GM18873 (cell line): ENCODE results near the gene CHSY3.

Experiments
- ATAC-seq: cut with Tn5 transposase; IDR thresholded peaks from one replicate; pipeline ENCODE4 v1.9.1; 2021; ENCODE audit warnings: mild to moderate bottlenecking, moderate library complexity, moderate number of reproducible peaks; ENCODE audit not compliant: unreplicated experiment, low FRiP score

The CHSY3 gene

DNA sequence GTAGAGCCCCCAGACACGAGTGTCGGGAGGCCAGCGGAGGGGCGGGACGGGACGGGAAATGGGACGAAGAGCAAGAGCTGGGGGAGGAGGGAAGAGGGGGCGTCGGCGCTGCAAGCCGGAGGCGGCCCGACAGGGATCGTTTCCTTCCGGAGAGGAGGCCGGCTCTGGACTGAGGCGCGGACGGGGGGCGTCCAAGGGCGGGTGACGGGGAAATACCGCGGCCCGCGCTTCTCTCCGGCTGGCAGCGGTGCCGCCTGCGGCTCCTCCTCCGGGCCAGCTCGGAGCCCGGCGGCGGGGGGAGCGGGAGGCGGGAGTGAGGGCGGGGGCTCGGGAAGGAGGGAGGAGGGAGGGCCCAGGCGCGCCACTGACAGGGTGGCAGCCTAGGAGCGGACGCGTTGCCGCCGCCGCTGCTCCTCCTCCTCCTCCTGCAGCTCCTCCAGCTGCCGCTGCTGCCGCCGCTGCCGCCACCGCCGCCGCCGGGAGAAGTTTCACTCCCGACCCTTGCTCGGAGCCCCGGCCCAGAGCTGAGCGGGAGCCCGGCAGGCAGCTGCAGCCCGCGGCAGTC lies at the start of gene CHSY3:
CHSY3 (plus strand) TSS at position 364 of the 565 bp plus-strand sequence.
- peak; percentile 58 for ATAC-seq

DNA sequence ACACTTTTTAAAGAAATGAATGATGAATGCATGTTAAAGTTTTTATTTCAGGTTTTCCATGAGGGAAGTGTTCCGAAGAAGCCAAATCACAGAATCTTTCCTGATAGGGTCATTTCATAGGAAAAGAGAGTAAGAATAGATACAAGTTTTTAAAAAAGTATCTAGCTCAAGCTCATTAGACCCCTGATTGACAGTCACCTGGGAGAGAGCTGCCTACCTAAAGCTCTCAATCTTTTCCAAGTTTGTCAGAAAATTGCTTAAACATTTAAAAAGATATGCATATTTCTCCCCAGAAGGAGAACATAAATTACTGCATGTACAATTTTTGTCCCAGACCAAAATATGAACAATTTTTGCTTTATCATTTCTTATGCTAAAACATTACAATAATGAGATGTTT lies 47.9 kb upstream of the CHSY3 start:
- no peak for ATAC-seq

DNA sequence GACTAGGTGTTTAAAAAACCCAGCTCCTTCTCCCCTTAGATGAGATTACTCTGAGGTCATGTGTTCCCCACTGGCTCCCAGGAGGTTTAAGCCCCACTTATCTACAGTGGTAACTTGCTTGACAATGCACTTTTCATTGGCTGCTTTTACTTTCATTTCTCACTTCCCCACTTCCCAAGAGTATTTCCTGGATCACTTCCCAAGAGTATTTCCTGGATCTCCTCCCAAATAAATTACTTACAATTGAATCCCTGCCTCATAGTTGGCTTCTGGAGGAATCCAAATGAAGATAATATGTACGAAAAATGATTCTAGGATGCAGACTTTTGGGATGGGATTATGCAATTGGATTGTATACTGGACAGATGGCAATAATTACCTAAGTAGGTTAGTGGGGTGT lies 47.1 kb upstream of the CHSY3 start:
- no peak for ATAC-seq

DNA sequence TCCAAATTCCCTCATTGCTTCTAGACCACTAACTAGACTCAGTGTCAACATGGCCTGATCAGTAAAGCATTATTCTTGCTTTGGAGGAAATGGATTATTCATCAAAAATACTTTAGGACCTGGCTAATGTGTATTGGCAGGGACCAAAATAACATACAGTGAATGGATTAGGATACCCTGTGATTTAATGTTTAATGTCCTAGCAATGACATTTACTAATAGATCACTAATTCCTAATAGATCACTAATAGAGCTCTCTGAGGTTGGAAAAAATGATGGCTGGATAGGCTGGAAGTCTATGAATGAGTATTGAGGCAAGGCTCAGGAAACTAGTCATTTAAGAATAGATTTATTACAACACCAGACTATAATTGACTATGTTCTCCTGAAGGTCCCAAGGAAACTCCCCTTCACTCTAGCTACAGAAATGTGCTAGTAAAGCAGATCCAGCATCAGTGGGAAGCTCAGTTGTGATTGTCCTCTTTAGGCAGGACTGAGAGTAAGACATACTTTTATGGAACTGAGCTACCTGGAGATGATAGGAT lies 46.1 kb upstream of the CHSY3 start:
- ATAC-seq = peak; percentile 48

- no peak for ATAC-seq
These were observed 19.9 kb upstream of the CHSY3 start for GRCh38 chr5:129884322-129884721.

DNA sequence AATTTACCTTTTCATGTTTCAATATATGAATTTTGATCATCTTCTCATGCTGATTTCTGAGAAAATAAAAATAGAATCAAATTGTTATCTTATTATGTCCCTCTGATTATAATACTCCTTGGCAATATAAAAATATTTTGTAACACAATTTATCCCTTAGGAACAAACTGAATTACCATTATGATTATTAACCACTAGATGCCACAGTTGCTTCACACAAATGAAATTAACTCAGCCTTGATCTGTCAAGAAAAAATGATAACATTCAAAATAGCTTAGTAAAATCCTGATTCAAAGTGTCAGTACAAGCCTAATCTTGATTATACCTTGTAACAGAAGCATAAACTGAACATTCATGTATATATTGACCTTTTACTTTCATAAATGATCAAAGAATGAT lies 4.8 kb upstream of the CHSY3 start:
- ATAC-seq = no peak

DNA sequence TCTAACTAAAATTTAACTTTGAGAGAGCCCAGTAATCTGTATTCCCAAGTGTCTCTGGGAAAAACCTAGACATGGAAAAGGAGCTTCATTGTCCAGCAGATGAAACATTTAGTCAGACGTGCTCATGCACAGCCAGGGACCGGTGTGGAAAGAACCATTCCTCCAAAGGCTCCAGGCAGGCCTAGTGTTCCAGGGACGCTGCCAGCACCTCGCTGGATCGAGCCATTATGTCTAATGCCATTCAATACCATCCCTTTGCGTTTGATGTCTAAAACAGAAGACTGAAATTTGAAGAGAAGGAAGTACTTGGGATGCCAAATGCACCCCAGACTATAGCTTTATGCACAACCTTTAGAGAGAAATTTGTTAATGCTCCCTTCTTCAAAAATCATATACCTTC lies 1.4 kb upstream of the CHSY3 start:
- no peak for ATAC-seq

DNA sequence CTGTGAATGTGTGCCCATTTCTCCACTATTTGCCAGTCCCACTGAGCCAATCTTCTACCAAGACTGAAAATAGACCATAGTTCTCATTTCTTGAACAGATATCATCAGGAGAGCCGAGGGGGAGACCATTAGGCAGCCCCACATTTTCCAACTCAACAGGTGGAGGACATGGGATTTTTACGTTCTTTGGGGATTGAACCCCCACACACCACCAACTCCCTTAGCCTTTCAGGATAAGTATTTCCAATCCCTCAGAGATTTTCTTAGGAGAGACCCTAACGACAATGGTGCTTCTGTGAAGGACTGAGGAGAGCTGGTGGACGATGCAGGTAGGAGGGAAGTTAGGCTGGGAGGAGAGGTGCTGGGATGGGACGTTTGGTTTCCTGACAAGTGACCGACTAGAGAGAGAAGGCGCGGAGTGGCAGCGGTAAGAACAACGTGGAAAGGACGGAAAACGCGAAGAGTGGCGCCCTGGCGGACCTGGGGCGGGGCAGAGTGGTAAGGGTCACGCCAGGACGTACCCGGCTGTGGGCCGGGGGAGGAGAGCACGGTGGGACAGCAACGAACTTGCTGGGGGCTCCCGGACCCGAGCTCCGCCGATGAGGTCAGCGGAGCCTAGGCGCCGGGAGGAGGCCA lies 681 bp upstream of the CHSY3 start:
- no peak for ATAC-seq

GRCh38 chr5:129904667-129905472 lies 605 bp downstream of the CHSY3 start:
- peak; percentile 26 for ATAC-seq

DNA sequence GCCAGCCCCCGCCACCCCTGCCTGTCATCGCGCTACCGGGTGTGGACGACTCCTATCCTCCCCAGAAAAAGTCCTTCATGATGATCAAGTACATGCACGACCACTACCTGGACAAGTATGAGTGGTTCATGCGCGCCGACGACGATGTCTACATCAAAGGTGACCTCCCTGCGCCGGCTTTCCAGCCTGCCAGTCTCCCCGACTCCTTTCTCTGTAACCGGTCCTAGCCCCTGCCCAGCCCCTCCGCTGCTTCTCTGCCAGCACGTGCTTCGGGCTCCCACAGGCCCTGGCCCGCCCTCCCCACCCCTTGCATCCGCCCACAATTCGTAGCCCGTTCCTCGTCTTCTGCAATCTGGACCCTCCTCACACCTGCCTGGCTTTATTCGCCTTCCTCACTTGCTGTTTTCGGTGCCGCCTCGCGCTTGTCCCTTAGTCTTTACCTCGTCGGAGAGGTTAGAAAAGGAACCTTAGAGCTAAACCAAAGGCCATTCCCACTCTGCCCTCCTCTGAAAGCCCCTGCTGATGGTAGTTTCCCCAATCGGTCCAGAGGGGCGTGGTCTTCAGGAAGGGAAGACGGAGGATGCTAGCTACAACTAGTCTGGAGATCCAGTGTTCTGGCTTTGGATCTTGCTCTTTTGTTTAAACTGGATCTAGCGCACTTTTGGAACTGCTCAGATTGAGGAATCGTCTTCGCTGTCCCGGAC lies 1.4 kb downstream of the CHSY3 start:
- ATAC-seq = no peak

DNA sequence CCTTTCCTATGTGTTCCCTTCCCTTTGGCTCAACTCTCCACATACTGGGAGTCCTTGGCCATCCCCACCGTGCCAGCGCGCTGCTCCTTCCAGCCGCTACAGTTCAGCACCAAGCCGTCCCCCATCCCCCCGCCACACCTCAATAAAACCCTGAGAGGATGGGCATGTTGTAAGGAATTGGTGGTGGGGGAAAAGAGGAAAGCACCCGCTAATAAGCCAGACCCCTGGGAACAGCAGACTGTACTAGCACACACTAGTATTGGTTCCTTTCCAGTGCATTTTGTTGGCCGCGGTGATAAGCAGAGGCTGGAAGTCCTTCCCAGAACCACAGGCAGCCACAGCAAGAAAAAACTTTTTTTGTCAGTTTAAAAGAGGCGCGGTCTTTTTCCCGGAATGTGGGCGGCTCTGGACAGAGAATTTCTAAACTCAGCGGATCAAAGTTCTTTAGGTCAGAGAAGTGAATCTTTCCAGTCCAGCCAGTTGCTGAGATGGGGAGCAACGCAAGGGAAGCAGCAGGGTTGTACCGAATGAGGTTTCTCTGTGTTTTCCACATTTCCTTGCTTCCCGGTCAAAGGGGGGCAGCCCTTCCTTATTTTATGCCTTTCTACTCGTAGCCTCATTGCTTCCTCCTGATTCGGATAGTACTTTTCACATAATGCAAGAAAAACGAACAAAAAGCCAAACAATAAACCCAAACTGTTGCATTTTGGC lies 2.1 kb downstream of the CHSY3 start:
- no peak for ATAC-seq

DNA sequence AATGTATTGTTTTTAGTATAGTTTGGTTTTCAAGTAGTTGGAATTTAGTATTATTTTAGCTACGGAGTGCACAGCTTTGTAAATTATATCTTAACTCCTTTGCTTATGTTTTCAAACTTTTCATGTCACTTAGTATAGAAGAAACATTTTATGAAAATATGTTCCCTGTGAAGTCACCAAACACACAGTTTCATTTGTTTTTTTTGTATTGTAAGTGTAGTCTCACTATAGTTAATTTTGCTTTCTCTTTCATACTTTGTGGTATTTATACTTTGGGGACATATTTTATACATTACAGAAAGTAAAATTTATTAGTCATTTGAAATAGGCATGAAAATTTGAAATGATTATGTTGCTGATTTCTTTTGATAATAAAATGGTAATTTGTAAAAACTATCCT lies 5.0 kb downstream of the CHSY3 start:
- ATAC-seq = no peak

GRCh38 chr5:129912601-129913255 lies 8.5 kb downstream of the CHSY3 start:
- ATAC-seq = no peak

DNA sequence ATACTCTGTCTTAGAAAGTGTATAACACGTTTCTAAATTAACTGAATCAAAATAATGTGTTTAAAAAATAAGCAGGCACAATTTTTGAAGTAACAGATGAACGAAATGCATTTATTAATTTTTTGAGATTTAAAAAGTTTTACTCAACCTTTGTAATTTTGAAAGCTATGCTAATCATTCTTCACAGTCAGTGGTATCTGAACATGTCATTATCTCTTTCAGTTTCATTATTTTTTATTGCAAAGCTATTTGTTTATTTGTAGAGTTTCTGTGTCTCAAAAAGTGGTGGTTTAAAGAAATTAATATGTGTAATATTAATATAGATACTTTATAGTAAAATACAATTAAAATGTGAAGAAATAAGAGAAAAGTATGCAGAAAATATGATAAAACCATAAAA lies 11.2 kb downstream of the CHSY3 start:
- ATAC-seq = no peak

DNA sequence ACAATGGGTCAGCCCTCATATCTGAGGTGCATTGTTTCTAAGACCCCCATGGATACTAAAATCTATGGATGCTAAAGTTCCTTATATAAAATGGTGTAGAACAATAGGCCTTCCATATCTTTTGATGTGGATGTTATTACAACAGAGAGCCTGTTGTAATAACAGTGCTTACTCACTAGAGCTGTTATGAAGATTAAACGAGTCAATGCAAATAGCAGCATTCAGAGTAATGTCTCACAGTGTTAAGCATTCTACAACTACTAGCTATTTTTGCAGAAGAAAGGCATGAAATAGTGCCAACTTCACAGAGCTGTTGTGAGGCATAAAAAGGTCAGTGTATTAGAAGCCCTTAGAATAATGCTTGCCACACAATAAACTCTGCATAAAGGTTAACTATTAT lies 13.0 kb downstream of the CHSY3 start:
- ATAC-seq = no peak

DNA sequence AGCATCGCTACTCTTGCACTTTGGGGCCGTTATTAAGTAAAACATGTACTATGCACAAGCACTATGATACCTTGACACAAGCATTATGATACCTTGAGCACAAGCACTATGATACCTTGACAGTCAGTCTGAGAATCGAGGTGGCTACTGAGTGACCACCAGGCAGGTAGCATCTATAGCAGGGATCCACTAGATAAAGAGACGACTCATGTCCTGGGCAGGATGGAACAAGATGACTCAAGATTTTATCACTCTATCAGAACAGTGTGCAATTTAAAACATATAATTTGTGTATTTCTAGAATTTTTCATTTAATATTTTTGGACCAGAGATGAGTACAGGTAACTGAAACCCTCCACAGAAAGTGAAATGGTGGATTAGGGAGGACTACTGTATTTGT lies 16.9 kb downstream of the CHSY3 start:
- no peak for ATAC-seq

DNA sequence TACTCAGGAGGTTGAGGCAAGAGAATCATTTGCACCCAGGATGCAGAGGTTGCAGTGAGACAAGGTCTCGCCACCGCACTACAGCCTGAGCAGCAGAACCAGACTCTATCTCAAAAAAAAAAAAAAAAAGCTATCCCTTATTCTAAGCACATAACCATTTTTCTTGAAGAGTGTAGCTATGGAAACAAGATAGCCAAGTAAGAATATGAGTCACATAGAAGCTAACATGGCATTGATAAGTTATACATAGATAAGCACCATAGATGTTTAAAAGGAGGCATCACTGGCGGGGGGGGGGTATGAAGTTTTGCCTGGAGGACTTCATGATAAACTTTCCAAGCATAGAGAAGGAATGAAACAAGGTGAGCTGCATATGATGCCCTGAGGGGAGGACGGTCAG lies 26.0 kb downstream of the CHSY3 start:
- ATAC-seq = no peak

GRCh38 chr5:129935626-129936025 lies 31.4 kb downstream of the CHSY3 start:
- no peak for ATAC-seq

DNA sequence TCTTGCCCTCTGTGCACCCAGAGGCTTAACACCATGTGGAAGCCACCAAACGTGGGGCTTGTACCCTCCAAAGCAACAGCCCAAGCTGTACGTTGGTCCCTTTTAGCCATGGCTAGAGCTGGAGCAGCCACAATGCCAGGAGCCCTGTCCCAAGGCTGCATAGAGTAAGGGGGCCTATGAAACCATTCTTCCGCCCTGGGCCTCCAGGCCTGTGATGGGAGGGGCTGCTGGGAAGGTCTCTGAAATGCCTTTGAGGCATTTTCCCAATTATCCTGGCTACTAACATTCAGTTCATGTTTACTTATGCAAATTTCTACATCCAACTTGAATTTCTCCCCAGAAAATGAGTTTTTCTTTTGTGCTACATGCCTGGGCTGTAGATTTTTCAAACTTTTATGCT lies 33.8 kb downstream of the CHSY3 start:
- ATAC-seq = no peak

GRCh38 chr5:129943936-129944335 lies 39.7 kb downstream of the CHSY3 start:
- ATAC-seq = no peak
